ENCODE measurements around the gene DMD. TPM values are rescaled to one million over a fixed set of nuclear protein-coding genes. Genes with fewer than 3 reads are reported as not detected.

DMD gene
- polyA plus RNA-seq, 3 donors: 0.23 TPM; not detected in 2

- Histone ChIP-seq H4K20me1 (ENCODE audit: insufficient read depth, low read length) (no peaks in the 10 kb centered on the region), H3K79me2 (ENCODE audit: insufficient read depth, low read length) (no peaks in the 10 kb centered on the region), H3K4me2 (replicated peaks; ENCODE audit: extremely low read depth, low read length, poor library complexity, severe bottlenecking) (no peak overlapping the region), H3K4me1 (ENCODE audit: control insufficient read depth in 1 of 2, insufficient read depth in 2 of 2, low read length in 2 of 2) (no peaks in the 10 kb centered on the region), H3K36me3 (replicated peaks in 1 of 2; ENCODE audit: control insufficient read depth in 1 of 2, insufficient read depth in 2 of 2, low read length in 2 of 2) (no peaks in the 10 kb centered on the region), H3K9me3 (replicated peaks in 1 of 2; ENCODE audit: control insufficient read depth in 1 of 2, insufficient read depth in 1 of 2, low read length in 2 of 2) (no peaks in the 10 kb centered on the region), H3K27ac (ENCODE audit: low read depth in 1 of 2, low read length in 2 of 2) (no peak overlapping the region), H3K27me3 (ENCODE audit: control insufficient read depth in 2 of 2, insufficient read depth in 2 of 2, low read length in 2 of 2) (no peaks in the 10 kb centered on the region), H3K9ac (ENCODE audit: insufficient read depth, low read length, poor library complexity, severe bottlenecking) (no peak overlapping the region), H2AFZ (ENCODE audit: insufficient read depth, low read depth, low read length, poor library complexity, severe bottlenecking) (no peak overlapping the region), H3K4me3 (replicated peaks in 1 of 3; ENCODE audit: low read depth in 2 of 3, low read length in 3 of 3) (no peak overlapping the region)
- Mint-ChIP-seq H3K4me3 (no peak overlapping the region), H3K27me3 (ENCODE audit: low read depth in 3 of 3) (no peaks in the 10 kb centered on the region), H3K9me3 (no peaks in the 10 kb centered on the region), H3K4me1 (no peaks in the 10 kb centered on the region), H3K36me3 (no peaks in the 10 kb centered on the region), H3K27ac (no peak overlapping the region)
- intact Hi-C loops (cut with micrococcal nuclease): no loop called here
- DNase-seq: no peak
- TF ChIP-seq CTCF (IDR thresholded peaks at IDR 0.05): no peak
Observed at GRCh38 chrX:31860686-31861085, 1350.7 kb downstream of the DMD start.

GRCh38 chrX:31858915-31859314 is 1352.4 kb downstream of the DMD start:
- Histone ChIP-seq H2AFZ (ENCODE audit: insufficient read depth, low read depth, low read length, poor library complexity, severe bottlenecking) (no peak overlapping the region), H3K79me2 (ENCODE audit: insufficient read depth, low read length) (no peaks in the 10 kb centered on the region), H3K27ac (ENCODE audit: low read depth in 1 of 2, low read length in 2 of 2) (no peak overlapping the region), H3K4me1 (ENCODE audit: control insufficient read depth in 1 of 2, insufficient read depth in 2 of 2, low read length in 2 of 2) (no peaks in the 10 kb centered on the region), H3K4me2 (replicated peaks; ENCODE audit: extremely low read depth, low read length, poor library complexity, severe bottlenecking) (no peak overlapping the region), H3K9ac (ENCODE audit: insufficient read depth, low read length, poor library complexity, severe bottlenecking) (no peak overlapping the region), H3K4me3 (replicated peaks in 1 of 3; ENCODE audit: low read depth in 2 of 3, low read length in 3 of 3) (no peak overlapping the region), H4K20me1 (ENCODE audit: insufficient read depth, low read length) (no peaks in the 10 kb centered on the region), H3K36me3 (replicated peaks in 1 of 2; ENCODE audit: control insufficient read depth in 1 of 2, insufficient read depth in 2 of 2, low read length in 2 of 2) (no peaks in the 10 kb centered on the region), H3K9me3 (replicated peaks in 1 of 2; ENCODE audit: control insufficient read depth in 1 of 2, insufficient read depth in 1 of 2, low read length in 2 of 2) (no peaks in the 10 kb centered on the region), H3K27me3 (ENCODE audit: control insufficient read depth in 2 of 2, insufficient read depth in 2 of 2, low read length in 2 of 2) (no peaks in the 10 kb centered on the region)
- Mint-ChIP-seq H3K4me3 (no peak overlapping the region), H3K27me3 (ENCODE audit: low read depth in 3 of 3) (no peaks in the 10 kb centered on the region), H3K4me1 (no peaks in the 10 kb centered on the region), H3K9me3 (peaks cover 0 to under 1% (median 0%) of the 10 kb centered on the region in 7 donors), H3K36me3 (no peaks in the 10 kb centered on the region), H3K27ac (no peak overlapping the region)
- intact Hi-C loops (cut with micrococcal nuclease): no loop called here
- no CpG with 5 or more reads among the region's 2 CpGs for WGBS (ENCODE audit: insufficient coverage)
- no peak for DNase-seq
- no peak for TF ChIP-seq CTCF (IDR thresholded peaks at IDR 0.05)

Data from CD14-positive monocyte (primary cell).